HepG2 (cell line): ENCODE results near the gene VAMP8. TPM values are rescaled to one million over a fixed set of nuclear protein-coding genes. Genes with fewer than 3 reads are reported as not detected.

Experiments
- ATF5 ChIP-seq: sonication (generic); formaldehyde crosslinking; IDR thresholded peaks from 2 replicates; pipeline ENCODE4 v1.4.0; 2020; ENCODE audit warnings: mild to moderate bottlenecking, low read depth, missing genetic modification reagents
- DNMT1 ChIP-seq: sonication (generic); formaldehyde crosslinking; IDR thresholded peaks from 2 replicates; pipeline ENCODE4 v1.5.1; 2020; ENCODE audit warnings: mild to moderate bottlenecking, missing genetic modification reagents
- FOXK1 ChIP-seq: sonication (generic); formaldehyde crosslinking; IDR thresholded peaks from 2 replicates; pipeline ENCODE4 v1.4.0; 2020; ENCODE audit warnings: low read depth, missing genetic modification reagents, borderline replicate concordance
- FOXK2 ChIP-seq: fragments of 450-650 bp; IDR thresholded peaks from 2 replicates; pipeline ENCODE4 v1.6.1; 2016
- GABPB1 ChIP-seq: IDR thresholded peaks from 2 replicates; pipeline ENCODE4 v1.6.1; 2016; ENCODE audit warnings: mild to moderate bottlenecking, missing genetic modification reagents, moderate library complexity, missing compliant biosample characterization
- MIER3 ChIP-seq: IDR thresholded peaks from 2 replicates; pipeline ENCODE4 v1.6.1; 2016; ENCODE audit warnings: missing compliant biosample characterization, borderline replicate concordance
- MLLT10 ChIP-seq: sonication (generic); formaldehyde crosslinking; IDR thresholded peaks from 2 replicates; pipeline ENCODE4 v1.4.0; 2020; ENCODE audit warnings: missing genetic modification reagents
- NR2F6 ChIP-seq, 2 experiments: IDR thresholded peaks; 2 replicates each; pipeline ENCODE4 v1.6.1; 2016; ENCODE audit warnings: antibody characterized with exemption in 1 of 2, mild to moderate bottlenecking in 1 of 2
- PAF1 ChIP-seq: IDR thresholded peaks from 2 replicates; pipeline ENCODE4 v1.6.1; 2016; ENCODE audit warnings: missing genetic modification reagents, missing compliant biosample characterization
- PLSCR1 ChIP-seq: sonication (generic); formaldehyde crosslinking; IDR thresholded peaks from 2 replicates; pipeline ENCODE4 v1.5.0; 2020; ENCODE audit warnings: missing genetic modification reagents, mild to moderate bottlenecking, borderline replicate concordance
- POGZ ChIP-seq: sonication (generic); formaldehyde crosslinking; IDR thresholded peaks from 2 replicates; pipeline ENCODE4 v1.4.0; 2020; ENCODE audit warnings: mild to moderate bottlenecking, missing genetic modification reagents
- POLR2G ChIP-seq: fragments of 200-400 bp; formaldehyde crosslinking; IDR thresholded peaks from 2 replicates; pipeline ENCODE4 v1.6.1; 2018; ENCODE audit warnings: mild to moderate bottlenecking, low read depth, low read length, moderate library complexity
- SOX6 ChIP-seq, 2 experiments: fragments of 450-650 bp in 1 of 2; sonication (generic) in 1 of 2; formaldehyde crosslinking in 1 of 2; IDR thresholded peaks; 2 replicates each; pipeline versions ENCODE4 v1.4.0 to v1.6.1; 2017 to 2020; ENCODE audit warnings: antibody characterized with exemption in 1 of 2, mild to moderate bottlenecking in 1 of 2, missing genetic modification reagents in 1 of 2
- TEAD3 ChIP-seq: optimal IDR thresholded peaks from 2 replicates; pipeline ENCODE3; 2016; ENCODE audit warnings: borderline replicate concordance
- XRCC5 ChIP-seq: fragments of 200-400 bp; formaldehyde crosslinking; optimal IDR thresholded peaks from 2 replicates; pipeline ENCODE3; 2017; ENCODE audit warnings: mild to moderate bottlenecking, low read length
- ZFX ChIP-seq: sonication (generic); formaldehyde crosslinking; IDR thresholded peaks from 2 replicates; pipeline ENCODE4 v1.4.0; 2020; ENCODE audit warnings: mild to moderate bottlenecking, low read depth, missing genetic modification reagents, moderate library complexity
- ZNF597 ChIP-seq: sonication (generic); formaldehyde crosslinking; IDR thresholded peaks from 2 replicates; pipeline ENCODE4 v1.5.0; 2020; ENCODE audit warnings: missing genetic modification reagents
- ZNF709 ChIP-seq: sonication (generic); formaldehyde crosslinking; IDR thresholded peaks from 2 replicates; pipeline ENCODE4 v1.5.0; 2020; ENCODE audit warnings: mild to moderate bottlenecking, missing genetic modification reagents
- ZUFSP ChIP-seq: sonication (generic); formaldehyde crosslinking; IDR thresholded peaks from 2 replicates; pipeline ENCODE4 v1.9.0; 2021; ENCODE audit warnings: missing genetic modification reagents, mild to moderate bottlenecking, borderline replicate concordance
- polyA plus RNA-seq, 8 experiments: library from polyadenylated mRNA; depleted of rRNA in 3 of 8; stranded (reverse) in 7 of 8; unstranded in 1 of 8; fragments of >200 nt; fragmentation: Illumina TruSeq in 4 of 8; extraction: Trizol in 4 of 8; gene quantifications; 2 replicates each; pipeline versions ENCODE4 v1.2.1 to v1.2.3, GENCODE V29; 2011 to 2016; ENCODE audit warnings: low read depth in 4 of 8, missing spikeins in 1 of 8, mixed read lengths in 1 of 8; ENCODE audit not compliant: insufficient read depth in 1 of 8
- total RNA-seq, 5 experiments: library from RNA; depleted of rRNA; stranded (reverse); fragments of >200 nt; fragmentation: Illumina TruSeq; extraction: Trizol; gene quantifications; 2 replicates each; pipeline ENCODE4 v1.2.3, GENCODE V29; 2016; ENCODE audit warnings: low read depth in 1 of 5
- TF ChIP-seq, protein P1 (sequence below): sonication (generic); formaldehyde crosslinking; conservative IDR thresholded peaks from 2 replicates; pipeline ENCODE4 v1.4.0; 2020; ENCODE audit warnings: missing genetic modification reagents
- TF ChIP-seq, protein P2 (sequence below): sonication (generic); formaldehyde crosslinking; IDR thresholded peaks from 2 replicates; pipeline ENCODE4 v1.4.0; 2020; ENCODE audit warnings: missing genetic modification reagents

The VAMP8 gene
- total and polyA plus RNA-seq, 2 of the 13 experiments (the other 11 are each of a cell fraction or from before 2014, with no cell fraction given) = 83.3 to 157 TPM

DNA sequence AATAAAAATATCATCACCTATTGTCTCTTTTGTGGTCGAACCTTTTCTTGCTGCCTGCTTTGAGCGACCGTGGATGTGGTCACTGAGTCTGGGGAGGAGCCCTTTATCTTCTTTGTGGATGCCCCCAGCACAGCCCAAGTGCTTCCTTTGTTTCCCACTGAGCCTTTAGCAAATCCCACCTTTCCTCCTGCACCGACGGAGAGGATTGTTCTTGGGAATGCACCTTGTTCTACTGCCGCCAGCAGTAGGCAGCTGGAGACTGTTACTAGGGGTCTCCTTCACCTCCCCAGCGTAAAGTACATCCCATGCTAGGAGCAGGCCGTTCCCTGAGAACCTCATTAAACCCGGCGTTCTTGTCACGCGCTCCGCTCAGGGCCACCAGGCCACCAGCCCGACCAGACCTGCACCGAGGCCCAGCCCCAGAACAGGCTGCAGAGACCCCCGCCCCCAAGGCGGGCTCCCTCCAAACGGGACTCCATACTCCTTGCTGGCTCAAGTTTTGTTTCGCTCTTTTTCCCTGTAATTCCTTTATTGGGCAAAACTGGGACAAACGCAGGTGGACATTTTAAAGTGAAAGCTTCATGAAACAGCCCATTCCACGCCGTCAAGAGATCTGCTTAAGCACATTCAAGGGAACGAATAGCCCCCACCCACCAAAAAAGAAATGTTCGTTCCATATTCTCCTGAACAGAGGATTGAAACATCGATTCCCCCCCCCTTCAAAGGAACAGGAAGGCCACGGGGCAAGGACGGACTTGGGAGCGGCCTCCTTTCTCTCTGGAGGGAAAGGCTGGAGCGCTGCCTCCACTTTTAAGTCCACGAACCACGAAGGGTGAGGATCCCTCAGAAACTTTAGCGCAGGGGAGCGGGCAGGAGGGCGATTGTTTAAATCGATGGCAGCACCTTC is 39.5 kb upstream of the VAMP8 start (continued):
- TF ChIP-seq XRCC5 (peak; percentile 76), ZNF597 (CRISPR knock-in tag) (no peak), DNMT1 (CRISPR knock-in tag) (no peak), TEAD3 (CRISPR knock-in tag) (peak; percentile 80), POGZ (CRISPR knock-in tag) (peak; percentile 27; the same call in 1 of the 2 replicates), MIER3 (CRISPR knock-in tag) (peak; percentile 56; the same call in 1 of the 2 replicates), NR2F6 (IDR thresholded peaks at IDR 0.05) (no peak), NR2F6 (CRISPR knock-in tag; IDR thresholded peaks at IDR 0.05) (no peak; the same call in 1 of the 2 replicates), POLR2G (peak; percentile 72), MLLT10 (no peak), ATF5 (CRISPR knock-in tag) (peak; percentile 9), ZFX (CRISPR knock-in tag) (peak; percentile 91), PAF1 (no peak), SOX6 (IDR thresholded peaks at IDR 0.05) (no peak), SOX6 (CRISPR knock-in tag; IDR thresholded peaks at IDR 0.05) (peak; percentile 49; the same call in 1 of the 2 replicates), ZUFSP (CRISPR knock-in tag) (no peak), GABPB1 (CRISPR knock-in tag) (no peak; the same call in 1 of the 2 replicates), FOXK2 (no peak), PLSCR1 (CRISPR knock-in tag) (no peak; the same call in 1 of the 2 replicates), FOXK1 (CRISPR knock-in tag) (no peak; the same call in 1 of the 2 replicates), ZNF709 (peak; percentile 6; the same call in 1 of the 2 replicates)
- TF ChIP-seq, protein P1, sequence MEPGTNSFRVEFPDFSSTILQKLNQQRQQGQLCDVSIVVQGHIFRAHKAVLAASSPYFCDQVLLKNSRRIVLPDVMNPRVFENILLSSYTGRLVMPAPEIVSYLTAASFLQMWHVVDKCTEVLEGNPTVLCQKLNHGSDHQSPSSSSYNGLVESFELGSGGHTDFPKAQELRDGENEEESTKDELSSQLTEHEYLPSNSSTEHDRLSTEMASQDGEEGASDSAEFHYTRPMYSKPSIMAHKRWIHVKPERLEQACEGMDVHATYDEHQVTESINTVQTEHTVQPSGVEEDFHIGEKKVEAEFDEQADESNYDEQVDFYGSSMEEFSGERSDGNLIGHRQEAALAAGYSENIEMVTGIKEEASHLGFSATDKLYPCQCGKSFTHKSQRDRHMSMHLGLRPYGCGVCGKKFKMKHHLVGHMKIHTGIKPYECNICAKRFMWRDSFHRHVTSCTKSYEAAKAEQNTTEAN (CRISPR knock-in tag) = no peak
- TF ChIP-seq, protein P2, sequence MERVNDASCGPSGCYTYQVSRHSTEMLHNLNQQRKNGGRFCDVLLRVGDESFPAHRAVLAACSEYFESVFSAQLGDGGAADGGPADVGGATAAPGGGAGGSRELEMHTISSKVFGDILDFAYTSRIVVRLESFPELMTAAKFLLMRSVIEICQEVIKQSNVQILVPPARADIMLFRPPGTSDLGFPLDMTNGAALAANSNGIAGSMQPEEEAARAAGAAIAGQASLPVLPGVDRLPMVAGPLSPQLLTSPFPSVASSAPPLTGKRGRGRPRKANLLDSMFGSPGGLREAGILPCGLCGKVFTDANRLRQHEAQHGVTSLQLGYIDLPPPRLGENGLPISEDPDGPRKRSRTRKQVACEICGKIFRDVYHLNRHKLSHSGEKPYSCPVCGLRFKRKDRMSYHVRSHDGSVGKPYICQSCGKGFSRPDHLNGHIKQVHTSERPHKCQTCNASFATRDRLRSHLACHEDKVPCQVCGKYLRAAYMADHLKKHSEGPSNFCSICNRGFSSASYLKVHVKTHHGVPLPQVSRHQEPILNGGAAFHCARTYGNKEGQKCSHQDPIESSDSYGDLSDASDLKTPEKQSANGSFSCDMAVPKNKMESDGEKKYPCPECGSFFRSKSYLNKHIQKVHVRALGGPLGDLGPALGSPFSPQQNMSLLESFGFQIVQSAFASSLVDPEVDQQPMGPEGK = no peak; the same call in none of the 2 replicates
